HUDEP-2 (cell line): ENCODE measurements around the gene FAM117B.
"Not testable (repeated sequence)": the region's sequence is repeated elsewhere in the genome, so short reads cannot be mapped to it uniquely, and the experiment has no call there.

Experiments used
- DNase-seq, 76 experiments: peaks; one replicate each; lab custom pipeline; 2025; ENCODE audit not compliant: unreplicated experiment in 76 of 76; lab: John Stamatoyannopoulos, UW

FAM117B gene

DNA sequence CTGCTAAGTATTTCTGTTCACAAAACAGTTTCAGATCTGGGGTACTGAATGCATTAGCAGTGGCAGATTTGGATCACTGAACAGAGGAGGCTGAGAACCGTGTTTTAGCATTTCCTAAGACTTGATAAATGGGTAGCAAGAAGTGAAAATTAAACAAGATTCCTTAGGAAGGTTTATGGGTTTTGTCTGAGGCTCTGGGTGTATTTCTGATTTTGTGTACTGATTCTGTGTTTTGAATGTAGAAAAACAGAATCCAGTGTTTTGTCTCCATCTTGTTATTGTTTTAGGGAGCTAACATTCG is 1.4 kb downstream of the FAM117B start:
- DNase-seq: no peak

DNA sequence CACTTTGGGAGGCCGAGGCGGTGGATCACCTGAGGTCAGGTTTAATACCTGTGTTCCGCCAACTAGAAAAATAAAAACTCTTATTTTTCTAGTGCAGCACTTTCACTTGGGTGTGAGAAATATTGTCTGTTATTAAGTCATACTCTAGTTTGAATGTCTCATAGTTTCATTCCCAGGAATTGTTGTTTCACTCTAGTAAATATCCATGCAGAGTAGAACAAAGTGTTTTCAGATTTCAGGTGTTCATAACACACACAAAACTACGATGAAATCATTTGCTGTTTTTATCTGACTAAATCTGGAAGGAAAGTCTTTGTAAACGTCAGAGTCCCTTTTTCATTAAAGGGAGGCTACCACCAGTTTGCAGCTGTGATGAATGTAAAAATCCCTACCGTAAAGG is 4.0 kb downstream of the FAM117B start:
- DNase-seq: no peak

DNA sequence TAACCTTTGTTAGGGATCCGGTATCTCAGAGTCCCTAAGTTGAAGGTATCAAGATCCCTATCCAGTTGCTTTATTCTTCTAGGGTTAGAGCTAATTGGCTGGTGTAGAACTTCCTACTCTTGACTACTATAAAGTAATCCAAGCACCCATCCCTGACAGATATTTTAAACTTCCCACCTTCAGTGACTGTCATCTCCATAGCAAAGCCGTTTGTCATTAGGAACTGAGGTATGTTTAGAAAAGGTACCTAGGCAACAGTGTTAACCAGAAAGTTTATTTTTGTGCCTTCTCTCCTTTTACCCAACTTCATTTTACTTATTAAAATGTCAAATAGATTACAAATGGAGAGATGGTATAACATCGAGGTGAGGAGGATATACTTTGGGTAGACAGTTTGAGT is 4.5 kb downstream of the FAM117B start:
- DNase-seq: no peak

DNA sequence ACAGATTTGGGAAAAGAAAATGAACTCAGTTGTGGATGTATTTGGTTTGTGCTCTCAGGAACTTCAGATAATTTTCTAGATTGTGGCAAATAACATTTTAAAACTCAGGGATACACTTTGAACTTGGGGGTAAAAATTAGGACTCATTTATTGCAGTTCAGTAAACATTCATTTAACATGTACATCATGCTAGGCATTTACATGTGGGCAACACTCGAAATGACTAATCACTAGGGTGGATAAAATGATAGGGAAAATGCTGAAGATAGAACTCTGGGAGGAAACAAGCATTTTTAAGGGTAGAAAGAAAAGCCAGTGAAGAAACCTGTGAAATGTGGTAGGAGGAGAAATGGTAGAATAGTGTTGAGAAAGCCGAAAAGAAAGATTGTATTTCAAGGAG is 7.8 kb downstream of the FAM117B start:
- DNase-seq: no peak

DNA sequence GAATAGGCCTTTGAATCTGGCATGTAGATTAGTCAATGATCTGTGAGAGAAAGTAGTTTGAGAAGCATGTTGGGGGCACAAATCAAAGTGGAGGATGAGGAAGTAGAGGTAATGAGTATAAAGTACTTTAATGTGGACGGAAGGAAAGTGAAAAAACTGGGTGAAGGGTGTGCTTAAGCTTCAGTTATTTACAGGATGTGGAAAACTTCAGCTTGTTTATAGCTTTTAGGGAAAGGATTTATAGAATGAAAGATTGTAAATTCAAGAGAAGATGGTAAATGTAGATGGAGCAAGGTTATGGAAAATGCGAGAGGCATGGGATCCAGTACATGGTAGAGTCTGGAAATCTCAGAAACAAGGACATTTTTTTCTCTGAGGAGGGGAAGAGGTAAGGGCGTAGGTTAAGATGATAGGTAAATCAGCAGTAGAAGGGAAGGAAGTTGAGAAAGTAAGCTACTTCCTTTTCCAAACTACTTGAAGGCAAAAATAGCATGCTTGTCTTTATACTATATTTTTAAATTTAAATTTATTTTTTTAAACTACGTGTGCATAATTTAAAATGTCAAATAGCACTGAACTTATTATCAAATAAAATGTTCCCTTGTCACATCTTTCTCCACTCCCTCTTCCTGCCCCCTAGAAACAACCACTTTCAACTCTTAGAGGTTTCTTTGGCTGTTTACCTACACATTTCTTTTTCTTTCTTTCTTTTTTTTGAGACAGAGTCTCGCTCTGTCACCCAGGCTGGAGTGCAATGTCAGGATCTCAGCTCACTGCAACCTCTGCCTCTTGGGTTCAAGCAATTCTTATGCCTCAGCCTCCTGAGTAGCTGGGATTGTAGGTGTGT is 8.5 kb downstream of the FAM117B start:
- no peak for DNase-seq

DNA sequence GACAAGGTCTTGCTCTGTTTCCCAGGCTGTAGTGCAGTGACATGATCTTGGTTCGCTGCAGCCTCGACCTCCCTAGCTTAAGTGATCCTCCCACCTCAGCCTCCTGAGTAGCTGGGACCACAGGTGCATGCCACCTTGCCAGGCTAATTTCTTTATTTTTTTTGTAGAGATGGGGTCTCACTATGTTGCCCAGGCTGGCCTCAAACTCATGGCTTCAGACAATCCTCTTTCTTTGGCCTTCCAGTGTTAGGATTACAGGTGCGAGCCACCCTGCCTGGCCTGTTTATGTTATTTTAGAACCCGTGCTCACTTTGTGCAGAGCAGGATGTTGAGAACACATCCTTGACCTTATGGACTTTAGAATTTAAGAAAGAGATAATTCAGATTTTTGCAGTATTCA is 17.4 kb downstream of the FAM117B start:
- no peak for DNase-seq

DNA sequence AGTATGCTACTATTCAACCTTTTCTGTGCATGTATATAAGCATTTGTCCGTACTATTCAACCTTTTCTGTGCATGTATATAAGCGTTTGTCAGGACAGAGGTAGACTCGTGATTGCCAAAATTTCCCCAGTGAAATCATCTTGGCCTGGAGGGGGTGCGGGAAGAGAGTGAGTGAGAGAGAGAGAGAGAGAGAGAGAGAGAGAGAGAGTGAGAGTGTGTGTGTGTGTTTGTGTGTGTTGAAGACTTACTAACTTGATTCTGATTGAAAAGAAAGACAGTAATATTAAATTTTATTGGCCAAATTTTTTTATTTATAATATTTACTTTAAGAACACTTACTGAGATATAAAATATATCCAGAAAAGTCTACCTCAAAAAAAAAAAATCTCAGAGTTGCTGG is 19.1 kb downstream of the FAM117B start:
- no peak for DNase-seq

DNA sequence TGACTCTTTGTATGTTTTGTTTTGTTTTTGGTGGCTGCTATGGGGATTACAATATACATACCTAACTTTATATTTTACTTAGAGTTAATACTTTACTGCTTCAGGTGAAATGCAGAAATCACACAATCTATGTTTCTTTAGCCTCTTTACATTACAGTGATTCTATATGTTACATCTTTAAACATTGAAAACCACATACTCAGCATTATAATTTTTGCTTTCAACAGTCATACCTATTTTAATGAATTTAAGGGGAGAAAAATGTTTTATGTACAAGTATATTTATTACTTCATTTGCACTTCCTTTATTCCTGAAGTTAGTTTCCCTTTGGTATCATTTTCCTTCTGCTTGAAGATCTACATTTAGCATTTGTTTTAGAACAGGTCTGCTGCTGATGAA is 23.1 kb downstream of the FAM117B start:
- DNase-seq: no peak

DNA sequence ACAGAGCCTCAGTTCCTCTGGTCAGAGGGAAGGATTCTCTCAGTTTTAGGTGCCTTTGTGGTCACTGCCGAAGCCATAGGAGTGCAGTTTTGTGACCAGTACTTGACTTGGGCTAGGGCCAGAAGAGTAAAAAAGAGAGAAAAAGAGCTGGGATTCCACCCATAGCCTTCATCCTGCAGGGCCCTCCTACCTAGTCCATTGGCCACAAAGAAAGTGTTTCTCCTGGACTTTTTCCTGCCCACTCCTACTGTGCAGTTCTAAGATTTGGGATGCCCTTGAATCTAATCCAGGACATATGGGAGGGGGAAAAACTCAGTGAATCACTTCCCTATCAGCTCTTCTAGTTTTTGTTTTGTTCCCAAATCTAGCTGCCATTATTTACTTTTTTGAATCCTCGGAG is 26.0 kb downstream of the FAM117B start:
- DNase-seq: no peak

DNA sequence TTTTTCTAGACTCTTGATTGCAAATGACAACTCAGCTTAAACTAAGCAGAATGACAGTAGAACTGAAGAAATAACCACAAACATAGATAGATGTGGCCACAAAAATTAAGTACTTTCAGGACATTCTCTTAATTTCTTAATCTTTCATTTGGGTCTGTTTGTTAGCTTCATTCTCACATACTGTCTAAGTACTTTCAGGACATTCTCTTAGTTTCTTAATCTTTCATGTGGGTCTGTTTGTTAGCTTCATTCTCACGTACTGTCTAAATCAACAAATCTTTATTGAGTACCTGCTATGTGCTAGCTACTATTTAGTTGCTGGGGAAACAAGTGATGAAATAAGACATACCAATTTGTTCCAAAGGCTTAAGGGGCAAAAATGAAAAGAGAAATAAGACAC is 35.1 kb downstream of the FAM117B start:
- no peak for DNase-seq

DNA sequence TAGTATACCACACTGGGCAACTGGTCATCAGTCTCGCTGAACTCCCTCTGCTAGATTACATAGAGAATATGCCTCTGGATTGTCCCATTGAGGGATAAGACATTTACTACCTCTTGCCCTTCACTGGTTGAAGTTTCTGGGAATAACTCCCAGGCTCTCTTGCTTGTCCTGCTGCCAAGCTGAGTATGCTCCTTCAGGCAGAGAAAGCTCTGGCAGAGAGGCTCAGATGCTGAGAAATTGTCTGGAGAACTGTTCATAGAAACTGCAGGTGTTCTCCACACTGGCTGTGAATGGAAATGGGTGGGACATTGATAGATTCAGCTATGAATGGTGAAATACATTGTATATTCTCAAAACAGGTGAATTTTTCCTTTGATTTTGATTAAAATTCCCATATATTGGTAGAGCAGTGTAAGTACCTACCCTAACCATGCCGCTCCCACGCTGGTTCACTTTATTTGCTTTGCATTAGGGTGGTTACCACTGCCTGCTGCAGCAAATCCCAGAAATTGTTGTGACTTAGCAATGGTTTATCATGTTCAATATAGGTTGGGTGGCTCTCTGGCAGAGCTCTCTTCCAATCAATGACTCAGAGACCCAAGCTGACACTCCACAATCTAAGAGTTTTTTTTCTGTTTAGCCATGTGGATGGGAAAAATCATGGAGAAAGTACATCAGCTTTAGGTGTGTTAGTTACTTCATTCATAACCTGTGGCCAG is 36.7 kb downstream of the FAM117B start:
- DNase-seq: no peak

DNA sequence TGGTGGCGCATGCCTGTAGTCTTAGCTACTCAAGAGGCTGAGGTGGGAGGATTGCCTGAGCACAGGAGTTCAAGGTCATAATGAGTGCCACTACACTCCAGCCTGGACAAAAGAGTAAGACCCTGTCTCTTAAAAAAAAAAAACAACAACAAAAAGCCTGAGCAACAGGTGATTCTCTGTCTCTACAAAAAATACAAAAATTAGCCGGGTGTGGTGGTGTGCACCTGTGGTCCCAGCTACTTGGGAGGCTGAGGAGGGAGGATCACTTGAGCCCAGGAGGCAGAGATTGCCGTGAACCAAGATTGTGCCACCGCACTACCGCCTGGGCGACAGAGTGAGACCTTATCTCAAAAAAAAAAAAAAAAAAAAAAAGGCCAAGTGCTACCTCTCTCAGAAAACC is 40.3 kb downstream of the FAM117B start:
- not testable (repeated sequence) for DNase-seq

DNA sequence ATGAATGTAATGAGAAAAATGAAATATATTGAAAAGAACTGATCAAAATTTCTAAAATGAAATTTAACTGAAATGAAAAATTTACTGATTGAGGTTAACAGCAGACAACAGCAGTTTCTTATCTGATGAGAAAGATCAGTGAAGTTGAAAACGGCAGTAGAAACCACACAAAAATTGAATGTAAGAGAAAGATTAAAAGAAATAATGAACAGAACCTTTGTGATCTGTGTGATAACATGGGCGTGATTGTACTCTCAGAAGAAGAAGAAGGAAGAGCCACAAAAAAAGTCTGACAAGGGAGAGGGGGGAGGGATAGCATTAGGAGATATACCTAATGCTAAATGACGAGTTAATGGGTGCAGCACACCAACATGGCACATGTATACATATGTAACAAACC is 45.2 kb downstream of the FAM117B start:
- peak in 7 of 76 experiments; percentile 8 to 46 (median 30) for DNase-seq

DNA sequence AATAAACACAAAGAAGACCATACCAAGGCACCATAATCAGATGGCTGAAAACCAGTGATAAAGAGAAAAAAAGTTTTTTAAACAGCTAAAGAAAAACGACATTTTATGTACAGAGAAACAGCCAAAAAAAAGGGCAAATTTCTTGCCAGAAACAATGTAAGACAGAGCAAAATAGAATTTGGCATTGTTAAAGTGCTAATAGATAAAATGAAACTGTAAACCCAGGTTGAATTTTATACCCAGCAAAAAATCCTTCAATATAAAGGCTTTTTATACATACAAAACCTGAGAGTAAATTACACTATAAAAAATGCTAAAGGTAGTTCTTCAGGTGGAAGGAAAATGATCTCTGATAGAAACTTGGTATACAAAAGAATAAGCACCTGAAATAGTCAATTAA is 45.7 kb downstream of the FAM117B start:
- DNase-seq: no peak

DNA sequence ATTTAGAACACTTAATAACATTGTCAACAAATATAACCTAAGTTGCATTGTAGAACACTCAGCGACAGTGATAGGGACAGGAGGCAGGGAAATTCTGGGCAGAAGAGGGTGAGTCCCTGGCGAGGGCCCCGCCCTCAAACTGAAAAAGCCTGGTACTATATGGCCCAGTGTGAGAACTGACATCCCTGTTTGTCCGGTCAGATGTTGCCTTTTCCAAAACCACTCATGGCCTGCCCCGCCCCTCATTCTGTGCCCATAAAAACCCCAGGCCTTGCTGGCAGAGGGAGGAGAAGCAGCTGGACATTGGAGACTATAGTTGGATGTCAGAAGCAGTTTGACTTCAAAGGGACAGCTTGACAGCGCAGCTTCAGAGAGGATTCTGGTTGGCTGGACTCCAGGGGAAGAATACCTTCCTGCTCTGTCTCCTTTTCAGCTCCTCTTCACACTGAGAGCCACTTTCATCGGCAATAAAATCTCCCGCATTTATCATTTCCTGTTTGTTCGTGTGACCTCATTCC is 47.0 kb downstream of the FAM117B start:
- DNase-seq: no peak

DNA sequence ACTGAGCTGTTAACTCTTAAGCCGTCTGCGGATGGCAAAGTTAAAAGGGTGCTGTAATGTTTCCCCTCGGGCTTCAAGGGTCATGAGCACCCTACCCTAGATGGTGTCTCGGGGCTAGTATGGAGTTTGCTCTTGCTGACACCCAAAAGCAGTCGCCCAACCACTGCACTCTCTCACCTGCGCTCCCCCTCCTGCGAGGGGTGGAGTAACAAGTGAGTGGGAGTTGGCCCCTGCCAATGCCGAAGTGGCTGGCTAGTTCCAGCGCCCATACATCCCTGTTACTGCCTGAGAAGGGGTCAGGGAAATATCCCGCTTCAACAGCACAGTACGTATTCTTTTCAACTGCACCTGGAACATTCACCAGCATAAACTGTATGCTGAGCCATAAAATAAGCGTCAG is 47.5 kb downstream of the FAM117B start:
- DNase-seq: no peak

DNA sequence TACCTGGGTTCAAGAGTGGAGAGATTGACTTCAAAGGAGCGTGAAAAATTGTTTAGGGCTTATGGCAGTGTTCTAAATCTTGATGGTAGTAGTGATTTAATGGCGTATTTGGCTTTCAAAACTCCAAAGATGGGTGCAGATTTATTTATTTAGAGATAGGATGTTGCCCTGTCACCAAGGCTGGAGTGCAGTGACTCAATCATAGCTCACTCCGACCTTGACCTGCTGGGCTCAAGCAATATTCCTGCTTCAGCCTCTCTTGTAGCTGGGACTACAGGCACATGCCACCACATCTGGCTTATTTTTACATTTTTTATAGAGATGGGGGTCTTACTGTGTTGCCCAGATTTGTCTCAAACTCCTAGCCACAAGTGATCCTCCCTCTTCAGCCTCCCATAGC is 52.5 kb downstream of the FAM117B start:
- DNase-seq: no peak

DNA sequence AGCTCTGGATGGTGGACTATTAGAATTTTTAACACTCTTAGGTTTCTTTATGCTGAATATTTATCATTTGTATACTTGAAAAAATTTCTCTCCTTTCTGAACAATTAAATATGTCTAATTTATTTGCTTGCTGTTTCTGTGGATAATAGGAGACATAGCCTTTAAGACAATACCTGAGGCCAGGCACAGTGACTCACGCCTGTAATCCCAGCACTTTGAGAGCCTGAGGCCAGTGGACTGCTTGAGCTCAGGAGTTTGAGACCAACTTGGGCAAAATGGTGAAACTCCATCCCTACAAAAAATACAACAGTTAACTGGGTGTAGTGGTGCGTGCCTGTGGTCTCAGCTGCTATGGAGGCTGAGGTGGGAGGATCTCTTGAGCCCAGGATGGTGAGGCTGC is 54.7 kb downstream of the FAM117B start:
- no peak for DNase-seq

DNA sequence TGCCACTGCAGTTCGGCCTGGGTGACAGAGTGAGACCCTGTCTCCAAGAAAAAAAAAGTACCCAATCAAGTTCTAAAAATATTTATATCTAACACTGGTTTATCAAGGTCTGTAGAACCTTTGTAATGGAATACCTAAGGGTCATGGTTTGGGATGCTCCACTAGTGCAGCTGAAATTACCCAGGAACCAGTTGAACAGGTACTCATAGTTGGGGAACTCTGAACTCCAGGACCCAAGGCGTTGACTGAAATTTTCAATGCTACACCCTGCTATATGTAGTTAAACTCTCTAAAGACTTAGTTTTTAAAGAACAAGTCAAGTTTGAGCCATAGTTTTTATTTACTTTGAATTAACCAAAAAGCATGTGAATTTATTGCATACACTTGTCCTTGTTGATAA is 55.1 kb downstream of the FAM117B start:
- DNase-seq: no peak

DNA sequence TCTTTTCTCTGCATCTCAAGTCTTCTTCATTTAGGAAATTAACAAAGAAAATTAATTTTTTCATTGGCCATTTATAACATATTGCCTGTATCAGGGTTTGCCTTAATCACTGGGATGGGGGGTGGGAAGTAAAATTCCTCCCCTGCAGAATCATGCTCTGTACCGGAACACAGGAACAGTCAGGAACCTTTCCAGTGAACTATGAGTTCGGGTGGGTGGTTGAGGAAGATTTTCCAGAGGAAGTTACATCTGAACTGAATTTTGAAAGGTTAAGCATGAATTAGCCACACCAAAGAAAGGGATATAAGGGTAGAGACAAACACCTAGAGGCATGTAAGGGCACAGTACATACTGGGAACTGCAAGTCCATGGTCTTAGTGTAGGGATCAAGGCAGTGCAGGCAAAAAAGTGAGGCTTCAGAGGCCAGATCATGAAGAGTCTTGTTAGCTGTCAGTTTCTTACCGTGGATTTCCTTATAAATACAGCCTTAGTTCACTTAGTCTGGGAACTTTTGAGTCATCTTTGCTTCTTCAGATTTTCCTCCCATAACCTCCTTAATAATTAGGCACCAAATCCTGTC is 55.6 kb downstream of the FAM117B start:
- no peak for DNase-seq

DNA sequence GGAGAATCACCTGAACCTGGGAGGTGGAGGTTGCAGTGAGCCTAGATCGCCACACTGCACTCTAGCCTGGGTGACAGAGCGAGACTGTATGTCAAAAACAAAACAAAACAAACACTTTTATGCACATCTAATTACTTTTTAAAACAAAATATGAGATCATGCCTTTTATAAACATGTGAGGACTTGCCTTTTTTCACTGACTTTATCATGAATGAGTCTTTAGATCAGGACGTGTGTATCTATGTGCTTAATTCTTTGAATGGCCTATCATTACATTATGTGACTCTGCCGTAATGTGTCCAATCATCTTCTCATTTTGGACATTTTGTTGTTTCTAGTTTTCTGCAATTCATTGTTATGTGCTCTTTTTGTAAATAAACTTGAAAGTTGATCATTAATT is 58.7 kb downstream of the FAM117B start:
- no peak for DNase-seq

DNA sequence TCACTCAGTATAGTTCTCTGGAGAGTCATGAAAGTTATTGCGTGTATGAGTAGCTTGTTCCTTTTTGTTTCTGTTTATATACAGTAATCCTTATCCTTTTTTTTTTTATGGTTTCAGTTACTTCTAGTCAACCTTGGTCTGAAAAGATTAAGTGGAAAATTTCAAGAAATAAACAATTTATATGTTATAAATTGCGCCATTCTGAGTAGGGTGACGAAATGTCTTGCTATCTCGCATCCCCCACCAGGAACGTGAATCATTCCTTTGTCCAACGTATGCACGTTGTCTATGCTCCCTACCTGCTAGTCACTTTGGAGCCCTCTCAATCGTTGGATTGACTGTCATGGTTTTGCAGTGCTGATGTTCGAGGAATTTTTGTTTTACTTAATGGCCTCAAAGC is 60.4 kb downstream of the FAM117B start:
- no peak for DNase-seq
